H1 (cell line): ENCODE data around the gene GPD1L. TPM values are rescaled to one million over a fixed set of nuclear protein-coding genes. Genes with fewer than 3 reads are reported as not detected.

ENCODE experiments used
- CTBP2 ChIP-seq: IDR thresholded peaks from 2 replicates; pipeline ENCODE4 v1.7.0; 2011; ENCODE audit warnings: borderline replicate concordance, mild to moderate bottlenecking, moderate library complexity, mixed read lengths, low read length; ENCODE audit not compliant: insufficient read depth, insufficient read length
- RAD21 ChIP-seq, 2 experiments: IDR thresholded peaks in 1 of 2; conservative IDR thresholded peaks in 1 of 2; 2 replicates each; pipeline ENCODE4 v1.6.1; 2011; ENCODE audit warnings: low read depth in 2 of 2, low read length in 2 of 2, improper control_type of control experiment in 1 of 2, inconsistent platforms in 1 of 2, mild to moderate bottlenecking in 1 of 2, moderate library complexity in 1 of 2
- SIRT6 ChIP-seq: IDR thresholded peaks from one replicate; pipeline ENCODE4 v1.7.1; 2012; ENCODE audit warnings: low read length, inconsistent platforms
- polyA plus RNA-seq, 7 experiments: library from polyadenylated mRNA; depleted of rRNA in 3 of 7; stranded (reverse) in 5 of 7; unstranded in 2 of 7; fragments of >200 nt in 5 of 7; fragments of 200-250 nt in 2 of 7; gene quantifications; 1 replicate in 5 of 7; 2 replicates in 1 of 7; 4 replicates in 1 of 7; pipeline versions ENCODE4 v1.2.1 to v1.2.3, GENCODE V29; 2011 to 2013; ENCODE audit warnings: missing spikeins in 2 of 7, mixed read lengths in 2 of 7
- total RNA-seq: library from RNA; stranded (reverse); fragmentation: NEBNext Ultra II Directional; extraction: Animal tissue kit (Norgen Biotek cat#: 25700); gene quantifications from 2 replicates; pipeline ENCODE4 v1.2.1, GENCODE V29; 2021
- TF ChIP-seq, protein P1 (sequence below): IDR thresholded peaks from 2 replicates; pipeline ENCODE4 v1.6.1; 2011; ENCODE audit warnings: low read length, improper control_type of control experiment

Gene GPD1L
- total and polyA plus RNA-seq, 2 of the 8 experiments (the other 6 are each of a cell fraction or from before 2014, with no cell fraction given): 2.4 to 8.4 TPM

DNA sequence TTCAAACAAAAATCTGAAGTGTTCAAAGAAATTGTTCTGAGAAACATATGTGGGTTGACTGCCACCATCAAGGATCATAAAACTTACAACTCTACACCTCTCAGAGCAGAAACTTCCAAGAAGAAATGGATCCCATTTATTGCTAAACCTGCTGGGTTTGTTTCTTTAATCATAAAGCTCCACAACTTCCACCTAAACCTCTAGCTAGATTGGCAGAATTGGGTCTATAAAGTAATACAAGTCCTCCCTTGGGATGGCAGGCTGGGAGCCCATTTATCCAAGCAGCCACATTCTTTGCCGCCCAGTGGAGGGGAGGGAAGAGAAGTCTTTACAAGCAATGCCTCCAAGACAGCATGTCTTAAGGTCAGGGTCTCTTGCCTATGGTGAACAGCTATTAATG, 91.6 kb downstream of the GPD1L start (continued):
- TF ChIP-seq, protein P1, sequence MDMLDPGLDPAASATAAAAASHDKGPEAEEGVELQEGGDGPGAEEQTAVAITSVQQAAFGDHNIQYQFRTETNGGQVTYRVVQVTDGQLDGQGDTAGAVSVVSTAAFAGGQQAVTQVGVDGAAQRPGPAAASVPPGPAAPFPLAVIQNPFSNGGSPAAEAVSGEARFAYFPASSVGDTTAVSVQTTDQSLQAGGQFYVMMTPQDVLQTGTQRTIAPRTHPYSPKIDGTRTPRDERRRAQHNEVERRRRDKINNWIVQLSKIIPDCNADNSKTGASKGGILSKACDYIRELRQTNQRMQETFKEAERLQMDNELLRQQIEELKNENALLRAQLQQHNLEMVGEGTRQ: no peak
- TF ChIP-seq SIRT6 (no peak), RAD21 (IDR thresholded peaks at IDR 0.05 in 1 of 2, conservative IDR thresholded peaks at IDR 0.05 in 1 of 2; ENCODE audit: low read depth in 2 of 2, low read length in 2 of 2) (no peak), CTBP2 (no peak)
